Lower leg skin (tissue), 4 donors: Measurements from ENCODE around the gene GMCL1. TPM values are rescaled to one million over a fixed set of nuclear protein-coding genes. Genes with fewer than 3 reads are reported as not detected.

ENCODE experiments used
- DNase-seq, 2 donors: peaks; one replicate each; pipeline ENCODE4 v3.0.0-alpha.2; 2019; ENCODE audit warnings: low spot score in 2 of 2
- H3K4me3 ChIP-seq: fragments of 200-600 bp; sonication (generic); 2 replicates; pipeline ENCODE4 v1.5.1; 2017; ENCODE audit warnings: mild to moderate bottlenecking, low read depth; ENCODE audit not compliant: poor library complexity, severe bottlenecking
- POLR2A ChIP-seq, 2 donors: fragments of 450-650 bp; IDR thresholded peaks; one replicate each; pipeline ENCODE4 v1.6.1; 2016 to 2017; ENCODE audit warnings: antibody characterized with exemption in 2 of 2, mild to moderate bottlenecking in 1 of 2, moderate library complexity in 1 of 2
- WGBS, 2 donors: methylation state at CpG; one replicate each; pipeline ENCODE4 v1.1.5; 2018; 5-methylcytosine and 5-hydroxymethylcytosine counted together
- intact Hi-C: fragments of 100-400 bp; cut with DNase I; formaldehyde crosslinking; loops from one replicate; pipeline ENCODE4 v1.15.0; 2023; ENCODE audit warnings: low total_unique reads
- total RNA-seq, 4 donors: library from RNA; depleted of rRNA; stranded (reverse); fragments of >200 nt; gene quantifications; one replicate each; pipeline ENCODE4 v1.1.0, GENCODE V29; 2016
- TF ChIP-seq, protein P1 (sequence below), 3 donors: fragments of 450-650 bp; IDR thresholded peaks; one replicate each; pipeline ENCODE4 v1.5.1; 2016; ENCODE audit warnings: antibody characterized with exemption in 3 of 3, mild to moderate bottlenecking in 3 of 3, moderate library complexity in 2 of 3

Gene GMCL1
- total RNA-seq, 4 donors from 2014 or later: 10.2 to 15.6 (median 12.1) TPM

GRCh38 chr2:69796174-69796573 is 33.3 kb upstream of the GMCL1 start:
- WGBS, 2 donors: 92 to 93% methylated on average over 1 of the region's 1 CpG
- DNase-seq: no peak
- no peak for TF ChIP-seq POLR2A (IDR thresholded peaks at IDR 0.05)
- TF ChIP-seq, protein P1, sequence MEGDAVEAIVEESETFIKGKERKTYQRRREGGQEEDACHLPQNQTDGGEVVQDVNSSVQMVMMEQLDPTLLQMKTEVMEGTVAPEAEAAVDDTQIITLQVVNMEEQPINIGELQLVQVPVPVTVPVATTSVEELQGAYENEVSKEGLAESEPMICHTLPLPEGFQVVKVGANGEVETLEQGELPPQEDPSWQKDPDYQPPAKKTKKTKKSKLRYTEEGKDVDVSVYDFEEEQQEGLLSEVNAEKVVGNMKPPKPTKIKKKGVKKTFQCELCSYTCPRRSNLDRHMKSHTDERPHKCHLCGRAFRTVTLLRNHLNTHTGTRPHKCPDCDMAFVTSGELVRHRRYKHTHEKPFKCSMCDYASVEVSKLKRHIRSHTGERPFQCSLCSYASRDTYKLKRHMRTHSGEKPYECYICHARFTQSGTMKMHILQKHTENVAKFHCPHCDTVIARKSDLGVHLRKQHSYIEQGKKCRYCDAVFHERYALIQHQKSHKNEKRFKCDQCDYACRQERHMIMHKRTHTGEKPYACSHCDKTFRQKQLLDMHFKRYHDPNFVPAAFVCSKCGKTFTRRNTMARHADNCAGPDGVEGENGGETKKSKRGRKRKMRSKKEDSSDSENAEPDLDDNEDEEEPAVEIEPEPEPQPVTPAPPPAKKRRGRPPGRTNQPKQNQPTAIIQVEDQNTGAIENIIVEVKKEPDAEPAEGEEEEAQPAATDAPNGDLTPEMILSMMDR (IDR thresholded peaks at IDR 0.05): no peak
- intact Hi-C loops: no loop called here
- H3K4me3 ChIP-seq: no peak overlapping the region

DNA sequence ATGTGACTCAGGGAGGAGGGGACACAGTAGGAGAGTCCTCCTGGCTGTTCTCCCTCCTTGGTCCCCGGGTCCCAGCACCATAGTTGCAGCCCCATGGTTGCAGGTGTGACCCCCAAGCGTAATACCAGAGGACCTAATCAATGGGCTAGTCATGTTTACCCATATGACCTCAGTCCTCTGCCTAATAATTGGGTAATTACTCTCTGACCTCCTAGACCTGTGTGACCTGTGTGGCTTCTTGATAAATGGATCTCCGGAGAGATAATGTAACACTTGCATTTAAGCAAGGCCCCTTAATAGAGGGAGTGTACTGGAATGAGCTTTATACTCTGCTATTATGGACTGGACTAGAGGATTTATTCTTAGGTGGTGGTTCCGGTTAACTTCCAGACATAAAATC is 32.2 kb upstream of the GMCL1 start:
- no peak for DNase-seq
- WGBS, 2 donors: 81 to 84% methylated on average over 4 of the region's 4 CpGs
- no peak overlapping the region for H3K4me3 ChIP-seq
- TF ChIP-seq, protein P1 (IDR thresholded peaks at IDR 0.05): no peak
- no peak for TF ChIP-seq POLR2A (IDR thresholded peaks at IDR 0.05)
- intact Hi-C loops: no loop called here

DNA sequence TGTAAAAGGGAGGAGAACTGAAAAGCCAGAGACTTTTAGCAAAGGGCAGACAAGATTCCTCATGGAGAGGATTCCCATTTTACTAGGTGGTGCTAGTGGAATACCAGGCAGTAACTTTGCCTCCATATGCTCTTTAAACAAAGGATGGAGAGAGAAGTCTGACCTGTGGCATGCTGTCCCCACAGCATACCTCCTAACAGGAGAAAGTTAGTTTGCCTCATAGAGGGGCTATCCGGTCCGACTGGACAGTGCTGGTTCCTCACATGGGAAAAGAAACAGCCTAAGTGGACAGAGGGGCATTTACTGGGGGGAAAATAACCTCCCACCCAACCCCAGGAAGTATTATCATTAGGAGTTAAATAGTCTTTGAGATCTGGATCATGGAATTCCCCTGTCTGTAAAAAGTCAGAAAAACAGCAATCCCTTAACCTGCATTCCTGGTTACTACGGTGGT is 31.6 kb upstream of the GMCL1 start:
- no peak for TF ChIP-seq POLR2A (IDR thresholded peaks at IDR 0.05)
- TF ChIP-seq, protein P1 (IDR thresholded peaks at IDR 0.05): no peak
- no peak for DNase-seq
- H3K4me3 ChIP-seq: no peak overlapping the region
- WGBS, 2 donors: 30 to 38% methylated on average over 3 of the region's 3 CpGs
- intact Hi-C loops: no loop called here

- TF ChIP-seq POLR2A (IDR thresholded peaks at IDR 0.05): no peak
- TF ChIP-seq, protein P1 (IDR thresholded peaks at IDR 0.05): no peak
- 8 to 20% methylated on average over 7 of the region's 7 CpGs for WGBS, 2 donors
- intact Hi-C loops: no loop called here
- peak; percentile 30 to 87 for DNase-seq
- H3K4me3 ChIP-seq: no peak overlapping the region
Observed at GRCh38 chr2:69798290-69798908, 31.1 kb upstream of the GMCL1 start.

GRCh38 chr2:69798909-69799526 is 30.4 kb upstream of the GMCL1 start:
- 32 to 41% methylated on average over 4 of the region's 4 CpGs for WGBS, 2 donors
- intact Hi-C loops: no loop called here
- no peak overlapping the region for H3K4me3 ChIP-seq
- TF ChIP-seq, protein P1 (IDR thresholded peaks at IDR 0.05): no peak
- no peak for TF ChIP-seq POLR2A (IDR thresholded peaks at IDR 0.05)
- no peak for DNase-seq
